ENCODE measurements around the gene ERAP2.

The ERAP2 gene

DNA sequence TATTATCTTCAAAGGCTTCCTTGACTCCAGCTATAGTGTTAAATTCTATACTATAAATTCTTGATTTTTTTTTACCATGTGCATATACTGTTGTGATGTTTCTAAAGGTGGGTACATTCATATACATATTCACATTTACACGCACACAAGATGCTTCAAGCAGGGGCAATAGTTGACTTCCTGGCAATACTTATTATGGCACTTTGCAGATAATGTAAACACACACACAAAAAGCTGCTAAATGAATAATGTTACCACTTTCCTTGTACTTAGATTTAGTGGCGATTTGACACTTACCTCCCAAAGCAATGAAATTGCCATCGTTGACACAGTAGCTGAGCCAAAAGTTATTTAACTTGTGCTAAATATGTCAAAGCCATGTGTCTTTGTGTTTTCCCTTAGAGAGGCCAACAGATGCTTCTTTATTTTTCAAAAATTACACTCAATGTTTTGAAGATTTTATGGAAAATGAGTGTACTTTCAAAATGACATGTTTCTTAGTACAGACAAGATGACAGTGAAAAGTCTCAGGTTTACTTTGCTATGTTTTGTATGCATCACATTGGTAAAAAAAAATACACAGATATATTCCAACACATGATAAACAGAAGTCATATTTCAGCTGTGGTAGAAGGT lies 12.2 kb upstream of the ERAP2 start:
- DNase-seq = no peak

DNA sequence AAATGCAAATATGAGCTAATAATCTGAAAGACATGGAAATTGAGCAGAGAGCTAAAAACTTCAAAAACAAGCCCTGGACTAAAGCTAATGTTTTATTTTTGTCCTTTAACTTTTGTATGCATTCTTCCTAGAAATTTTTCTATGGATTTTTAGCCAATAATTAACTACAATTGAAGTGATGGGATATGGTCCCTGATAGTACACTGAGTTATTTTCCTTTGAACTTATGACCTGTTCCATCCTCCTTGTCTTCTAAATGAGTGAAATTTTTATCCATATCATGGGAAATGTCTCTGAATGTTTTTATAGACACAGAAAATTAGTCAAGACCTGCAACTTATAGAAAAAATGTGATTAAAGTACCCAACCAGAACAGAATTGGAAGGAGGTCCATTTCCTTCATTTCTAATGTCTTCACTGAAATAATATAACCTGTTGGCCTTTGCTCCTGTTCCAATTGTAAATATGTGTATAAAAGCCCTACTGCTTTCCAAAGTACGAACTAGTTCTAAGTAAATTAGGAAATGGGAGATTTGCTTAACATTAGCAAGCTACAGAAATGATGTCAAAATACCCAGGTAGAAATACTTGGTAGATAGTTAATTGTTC lies 11.3 kb upstream of the ERAP2 start:
- DNase-seq = no peak

DNA sequence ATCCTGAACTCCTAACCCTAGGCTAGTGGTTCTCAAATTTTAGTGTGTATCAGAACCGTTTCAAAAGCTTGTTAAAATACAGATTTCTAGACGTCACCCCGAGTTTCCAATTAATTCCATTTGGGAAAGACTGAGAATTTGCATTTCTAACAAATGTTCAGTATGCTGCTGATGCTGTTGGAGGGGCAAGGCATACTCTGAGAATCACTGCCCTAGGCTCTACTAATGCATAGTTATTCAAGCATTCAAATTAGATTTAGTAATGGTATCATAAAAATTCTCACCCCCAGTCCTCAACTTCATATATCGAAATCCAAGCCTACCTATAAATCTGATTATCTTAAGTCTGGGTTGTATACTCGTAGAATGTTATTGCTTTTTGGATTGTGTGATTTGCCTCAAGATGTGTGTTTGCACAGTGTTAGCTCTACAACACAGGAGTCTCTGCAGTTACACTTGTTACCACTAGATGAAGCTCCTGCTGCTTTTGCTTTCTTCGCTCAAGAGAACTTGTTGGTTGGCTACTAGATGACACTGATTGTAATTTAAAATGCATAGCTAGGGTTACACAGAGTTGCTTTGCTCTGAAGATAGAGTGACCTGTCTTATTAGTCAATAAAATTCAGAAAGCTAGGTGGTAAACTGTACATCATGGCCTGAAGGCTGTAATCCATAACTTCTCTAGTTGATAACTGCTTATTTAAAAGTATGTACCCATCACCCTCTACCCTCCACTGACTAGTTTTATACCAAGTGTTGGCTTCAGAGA lies 7.5 kb upstream of the ERAP2 start:
- DNase-seq = peak in 4 of 58 donors; percentile 10 to 69 (median 36)

DNA sequence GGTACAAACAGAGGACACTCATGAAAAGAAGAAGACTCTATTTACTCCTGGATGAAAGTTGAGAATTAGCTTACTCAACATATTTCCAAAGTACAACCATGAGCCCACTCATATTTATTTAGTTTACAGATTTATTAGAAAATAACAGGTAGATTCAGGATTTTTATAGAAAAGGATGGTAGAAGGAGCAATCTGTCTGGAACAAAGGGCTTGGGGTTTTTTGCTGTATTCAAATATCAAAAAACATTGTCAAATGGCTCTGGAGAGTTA lies 7.0 kb upstream of the ERAP2 start:
- DNase-seq = no peak

DNA sequence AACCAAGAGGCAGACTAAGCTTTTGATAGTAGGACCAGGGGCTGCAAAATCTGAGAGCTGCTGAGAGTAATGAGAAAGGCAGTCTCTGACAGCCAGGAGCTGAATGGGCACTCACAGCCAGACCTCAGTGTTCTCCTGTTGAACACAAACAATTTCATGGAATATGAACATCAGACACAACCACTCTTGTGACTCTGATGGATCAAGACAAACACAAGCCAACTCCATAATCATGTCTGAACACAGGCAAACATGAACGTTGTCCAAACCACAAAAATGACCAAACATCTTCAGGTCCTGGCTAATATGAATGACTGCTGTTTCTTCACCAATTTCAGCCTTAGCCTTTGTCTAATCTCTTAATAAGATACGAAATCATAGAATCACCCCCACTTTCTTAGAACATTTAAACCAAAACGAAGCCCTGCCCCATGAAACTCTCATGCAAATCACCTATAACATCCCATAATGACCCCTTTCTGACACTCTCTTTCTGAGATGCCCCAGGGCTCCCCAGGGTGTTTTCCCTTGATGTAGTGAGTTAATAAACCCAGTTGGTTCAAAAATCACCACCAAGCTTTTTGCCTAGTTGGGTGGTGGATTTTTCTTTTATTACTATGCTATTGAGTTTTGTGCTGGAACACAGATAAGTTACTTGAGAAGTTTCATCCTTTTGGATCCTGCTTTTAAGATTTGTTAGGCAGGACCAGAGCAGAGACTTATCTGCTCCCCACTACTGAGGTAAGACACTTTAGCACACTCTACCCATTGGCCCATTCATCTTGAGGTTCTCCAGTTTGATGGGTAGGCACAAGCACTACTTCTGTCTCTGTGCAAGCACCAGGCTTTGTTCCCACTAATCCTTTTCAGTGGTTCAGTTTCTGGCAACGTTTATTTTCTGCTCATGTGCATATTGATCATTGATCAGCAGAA lies 5.9 kb upstream of the ERAP2 start:
- DNase-seq = no peak

DNA sequence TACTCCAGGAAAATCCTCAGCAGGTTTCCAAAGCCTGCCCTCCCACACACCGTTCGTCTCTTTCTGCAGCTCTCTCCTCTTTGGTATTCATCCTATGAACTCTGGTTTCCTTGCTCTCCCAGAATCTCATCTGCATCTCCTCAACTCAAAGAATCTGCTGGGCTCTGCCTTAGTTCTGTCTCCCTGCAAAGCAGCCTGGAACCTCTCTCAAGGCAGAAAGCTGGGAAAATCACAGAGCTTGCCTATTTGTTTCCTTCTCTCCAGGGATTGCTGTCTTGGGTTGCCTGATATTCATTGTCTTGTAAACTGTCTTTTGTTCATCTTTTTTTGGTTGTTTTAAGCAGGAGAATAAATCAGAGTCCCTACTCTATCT lies 5.3 kb upstream of the ERAP2 start:
- DNase-seq = peak in 1 of 58 donors; percentile 16

DNA sequence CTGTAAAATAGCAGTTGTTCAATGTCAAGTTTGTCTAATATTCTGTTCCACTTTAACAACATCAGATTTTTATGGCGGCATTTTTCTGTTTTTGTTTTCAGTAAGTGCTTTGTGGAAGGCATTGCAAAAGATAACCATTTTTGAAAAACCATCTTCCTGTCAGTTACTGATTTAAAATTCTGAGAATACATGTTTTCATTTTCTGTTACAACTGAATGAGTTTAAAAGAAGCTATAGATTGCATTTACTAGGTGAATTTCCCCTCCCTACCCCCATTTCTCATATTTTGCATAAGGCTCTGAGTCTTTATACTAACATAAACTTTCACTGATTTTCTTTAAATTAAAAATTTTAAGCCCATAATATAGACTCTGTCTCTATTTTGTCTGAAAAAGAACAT lies 4.6 kb upstream of the ERAP2 start:
- DNase-seq = no peak

DNA sequence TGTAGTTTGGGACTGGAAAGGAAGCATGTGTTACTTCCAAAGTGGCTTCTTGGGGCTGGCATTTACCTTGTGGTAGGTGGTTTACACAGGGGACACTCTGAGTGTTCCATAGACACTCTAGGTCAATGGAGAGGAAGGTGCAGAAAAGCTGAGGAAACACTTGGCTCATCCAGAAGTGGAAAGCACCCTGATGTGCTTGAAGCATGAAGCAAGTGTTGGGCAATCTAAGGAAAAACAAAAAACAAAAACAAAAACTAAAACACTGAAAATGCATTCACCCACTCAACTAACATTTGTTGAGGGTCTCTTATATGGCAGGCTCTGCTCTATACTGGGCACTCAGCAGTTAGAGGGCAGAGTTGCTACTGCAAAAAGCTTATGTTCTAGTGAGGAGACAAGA lies 2.9 kb upstream of the ERAP2 start:
- no peak for DNase-seq

DNA sequence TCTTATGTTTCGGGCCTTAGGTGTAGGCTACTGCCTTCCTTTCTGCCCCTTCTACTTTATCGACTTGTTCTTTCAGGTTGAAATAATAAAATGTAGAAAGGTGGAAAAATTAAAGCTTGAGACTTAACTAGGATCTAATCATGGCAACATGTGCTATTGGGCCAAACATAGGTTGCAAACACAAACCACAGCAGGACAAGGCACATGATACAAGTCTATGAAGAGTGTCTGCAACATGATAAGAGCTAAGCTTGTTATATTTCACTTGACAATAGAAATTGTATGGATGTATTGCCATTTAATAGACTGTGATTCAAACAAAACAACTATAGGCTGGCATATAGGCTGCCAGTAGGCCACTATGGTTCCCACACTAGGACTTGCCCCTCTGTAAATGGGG lies 1.7 kb upstream of the ERAP2 start:
- DNase-seq = no peak

DNA sequence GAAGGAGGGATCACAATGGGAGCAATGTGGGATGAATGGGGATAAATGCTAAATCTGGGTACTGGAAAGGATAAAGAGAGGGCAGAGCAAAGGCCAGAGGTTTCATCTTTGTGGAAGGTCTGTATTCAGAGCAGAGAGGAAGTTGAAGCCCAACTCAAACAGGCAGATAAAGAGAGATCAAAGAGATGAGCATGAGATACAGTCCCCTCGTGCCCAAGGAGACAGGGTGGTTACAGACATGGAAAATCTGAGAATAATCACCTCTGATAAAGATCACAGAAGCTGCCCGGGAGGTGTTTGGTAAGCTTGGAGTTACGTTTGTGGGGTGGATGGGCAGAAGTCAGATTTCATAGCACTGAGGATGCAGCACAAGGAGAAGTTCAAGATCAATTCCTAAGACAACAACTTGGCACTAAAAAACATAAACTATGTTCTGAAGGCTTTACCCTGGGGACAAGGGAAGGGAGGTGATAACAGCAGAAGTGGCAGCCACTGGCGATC lies 459 bp upstream of the ERAP2 start:
- no peak for DNase-seq

DNA sequence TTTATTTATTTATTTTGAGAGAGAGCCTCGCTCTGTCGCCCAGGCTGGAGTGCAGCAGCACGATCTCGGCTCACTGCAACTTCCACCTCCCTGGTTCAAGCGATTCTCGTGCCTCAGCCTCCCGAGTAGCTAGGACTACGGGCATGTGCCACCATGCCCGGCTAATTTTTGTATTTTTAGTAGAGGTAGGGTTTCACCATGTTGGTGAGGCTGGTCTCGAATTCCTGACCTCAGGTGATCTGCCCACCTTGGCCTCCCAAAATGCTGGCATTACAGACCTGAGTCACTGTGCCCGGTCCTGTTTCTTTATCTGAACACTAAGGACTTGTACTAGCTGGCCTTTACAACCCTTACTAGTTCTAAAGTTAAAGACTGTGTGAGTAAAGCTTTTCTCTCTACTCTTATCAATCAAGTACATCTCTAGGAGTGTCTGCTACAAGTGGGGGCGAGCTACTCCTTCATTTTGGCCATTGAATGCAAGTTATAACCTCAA lies 723 bp downstream of the ERAP2 start:
- peak in 1 of 58 donors; percentile 2 for DNase-seq

DNA sequence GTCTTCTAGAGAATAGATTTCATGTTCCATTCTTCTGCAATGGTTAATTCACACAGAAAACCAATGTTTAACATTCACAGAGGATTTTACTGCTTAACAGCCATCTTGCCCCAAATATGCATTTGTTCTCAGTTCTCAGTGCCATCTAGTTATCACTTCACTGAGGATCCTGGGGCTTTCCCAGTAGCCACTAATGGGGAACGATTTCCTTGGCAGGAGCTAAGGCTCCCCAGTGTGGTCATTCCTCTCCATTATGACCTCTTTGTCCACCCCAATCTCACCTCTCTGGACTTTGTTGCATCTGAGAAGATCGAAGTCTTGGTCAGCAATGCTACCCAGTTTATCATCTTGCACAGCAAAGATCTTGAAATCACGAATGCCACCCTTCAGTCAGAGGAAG lies 3.4 kb downstream of the ERAP2 start:
- no peak for DNase-seq

DNA sequence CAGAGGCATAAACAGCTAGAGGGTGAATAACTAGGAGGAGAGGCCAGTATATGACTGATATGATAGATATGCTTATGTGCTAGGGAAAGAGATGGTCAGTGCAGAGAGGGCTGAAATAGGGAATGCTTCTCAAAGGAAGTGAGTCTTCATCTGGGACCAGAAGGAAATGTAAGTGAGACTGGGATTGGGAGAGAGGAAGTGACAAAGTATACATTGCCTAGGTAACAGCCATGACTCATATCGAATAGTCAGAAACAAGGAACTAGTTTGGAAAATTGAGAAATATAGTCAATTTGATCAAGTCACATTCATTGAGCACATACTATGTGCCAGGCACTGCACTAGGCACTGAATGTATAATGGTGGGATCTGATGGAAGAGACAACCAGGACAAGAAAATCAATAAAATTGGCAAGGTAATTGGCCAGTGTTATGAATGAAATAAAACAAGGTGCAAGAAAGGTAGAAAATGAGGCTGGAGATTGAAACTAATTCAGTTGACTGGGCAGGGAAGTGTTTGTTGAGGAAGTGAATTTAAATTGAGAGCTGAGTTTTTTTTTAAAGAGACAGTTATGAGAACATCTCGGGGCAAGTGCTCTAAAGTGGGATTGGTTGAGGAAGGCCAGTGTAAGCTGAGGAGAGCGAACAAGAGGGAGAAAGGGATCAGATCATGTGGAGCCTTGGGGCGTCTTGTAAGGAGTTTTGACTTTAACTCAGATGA lies 4.3 kb downstream of the ERAP2 start:
- no peak for DNase-seq

DNA sequence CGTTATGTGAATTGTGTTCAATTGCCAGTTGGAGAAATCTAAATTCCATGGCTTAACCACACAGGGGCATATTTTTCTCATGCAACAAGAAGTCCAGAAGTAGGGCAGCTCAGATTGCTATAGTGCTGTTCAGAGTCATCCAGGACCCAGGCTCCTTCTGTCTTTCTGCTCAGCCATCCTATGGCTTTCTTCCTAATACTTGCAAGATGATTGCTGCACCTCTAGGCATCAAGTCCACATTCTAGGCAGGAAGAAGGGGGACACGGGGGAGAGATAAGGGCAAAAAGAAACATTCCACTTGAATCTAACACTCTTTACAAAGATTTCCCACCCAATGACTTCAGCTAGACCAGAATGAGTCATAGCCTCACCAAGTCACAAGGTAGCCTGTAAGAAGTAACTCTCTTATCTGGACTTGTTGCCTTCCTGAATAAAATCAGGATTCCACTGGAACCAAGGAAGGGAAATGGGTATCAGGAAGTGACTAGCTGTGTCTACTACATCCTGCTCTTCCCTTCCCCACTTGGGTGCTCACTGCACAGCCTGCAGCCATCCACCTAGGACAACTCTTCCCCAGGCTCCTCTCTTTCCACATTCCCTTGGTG lies 5.3 kb downstream of the ERAP2 start:
- no peak for DNase-seq

DNA sequence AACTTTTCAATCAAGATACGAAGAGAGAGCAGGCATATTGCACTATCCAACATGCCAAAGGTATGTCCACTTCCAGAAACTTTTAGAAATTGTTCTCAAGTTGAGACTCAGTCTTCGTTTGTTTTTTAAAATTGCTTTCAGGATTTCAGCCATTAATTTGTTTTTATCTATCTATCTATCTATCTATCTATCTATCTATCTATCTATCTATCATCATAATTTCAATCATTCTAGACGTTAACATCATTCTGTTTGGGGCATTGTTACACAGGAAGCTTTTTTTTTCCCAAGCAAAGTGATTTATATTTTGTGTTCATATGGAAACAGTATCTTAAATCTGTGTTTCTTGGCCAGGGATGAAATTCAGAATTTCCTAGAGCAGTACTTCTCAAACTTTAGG lies 7.6 kb downstream of the ERAP2 start:
- no peak for DNase-seq

DNA sequence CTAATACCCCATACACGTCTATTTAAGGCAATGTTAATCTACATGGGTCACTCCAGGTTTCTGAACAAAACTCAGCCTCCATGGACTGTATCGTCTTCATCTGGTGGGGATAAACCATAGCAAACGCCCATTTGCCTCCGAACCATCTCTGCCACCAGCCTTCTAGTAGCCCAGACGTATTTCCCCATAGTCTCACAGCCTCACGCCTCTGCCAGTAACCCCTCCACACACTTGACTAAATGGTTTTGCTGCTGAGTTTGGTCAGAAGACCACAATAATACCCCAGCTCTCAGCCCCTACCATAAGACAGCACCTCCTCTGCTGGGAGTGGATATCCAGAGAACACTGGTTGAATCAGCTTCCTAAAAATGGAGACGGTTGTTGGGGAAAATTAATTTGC lies 8.7 kb downstream of the ERAP2 start:
- no peak for DNase-seq

DNA sequence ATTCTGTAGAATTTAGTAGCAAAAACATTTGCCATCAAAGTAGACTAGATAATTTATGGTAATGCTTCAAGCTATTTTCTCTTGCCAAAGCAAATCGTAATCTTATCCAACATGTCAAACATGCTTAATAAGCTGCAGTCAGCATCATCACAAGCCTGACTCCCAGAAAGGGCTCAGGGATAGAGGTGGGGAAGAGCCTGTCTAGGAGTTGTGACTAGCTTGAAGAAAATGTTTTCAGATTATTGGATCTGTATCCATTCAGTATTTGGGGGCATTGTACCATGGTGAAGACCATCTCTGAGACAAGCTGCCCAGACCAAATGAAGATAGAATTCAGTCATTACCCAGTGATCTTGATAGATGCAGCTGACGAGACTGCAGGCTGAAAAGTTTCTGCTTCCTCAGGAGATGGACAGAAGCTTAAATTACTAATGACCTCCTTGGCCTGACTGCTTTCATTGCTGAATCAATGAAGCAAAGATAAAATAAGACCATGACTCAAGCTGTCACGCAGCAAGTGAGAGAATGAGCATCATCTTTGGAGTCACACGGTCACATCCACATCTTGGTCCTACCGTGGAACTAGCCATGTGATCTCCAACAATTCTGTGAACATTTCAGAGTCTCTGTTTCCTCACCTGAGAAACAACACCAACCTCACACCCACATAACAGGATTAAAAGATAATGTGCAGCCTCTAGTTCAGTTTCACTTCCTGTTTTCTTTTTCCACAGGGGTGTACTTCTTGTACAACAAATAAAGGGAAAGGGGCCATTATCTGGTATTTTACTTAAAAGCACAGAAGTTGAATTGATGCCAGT lies 9.4 kb downstream of the ERAP2 start:
- no peak for DNase-seq

DNA sequence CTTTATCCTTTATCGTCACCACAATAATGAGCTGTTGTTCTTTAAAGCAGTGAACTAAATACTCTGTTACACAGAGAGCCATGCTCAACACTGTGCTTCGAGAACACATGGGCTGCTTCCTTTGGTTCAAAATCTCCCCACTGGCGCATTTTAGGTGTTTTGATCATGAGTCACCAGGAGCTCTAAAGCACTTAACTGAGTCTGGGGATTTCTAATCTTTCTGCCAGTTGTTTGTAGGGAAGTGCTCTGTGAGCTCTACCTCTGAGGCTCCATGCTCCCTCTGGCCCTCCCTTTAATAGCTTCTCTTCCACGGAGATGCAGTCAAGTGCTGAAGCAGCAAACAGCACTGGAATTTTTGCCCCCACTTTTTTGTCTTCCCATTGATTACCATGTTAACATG lies 17.0 kb downstream of the ERAP2 start:
- DNase-seq = no peak

DNA sequence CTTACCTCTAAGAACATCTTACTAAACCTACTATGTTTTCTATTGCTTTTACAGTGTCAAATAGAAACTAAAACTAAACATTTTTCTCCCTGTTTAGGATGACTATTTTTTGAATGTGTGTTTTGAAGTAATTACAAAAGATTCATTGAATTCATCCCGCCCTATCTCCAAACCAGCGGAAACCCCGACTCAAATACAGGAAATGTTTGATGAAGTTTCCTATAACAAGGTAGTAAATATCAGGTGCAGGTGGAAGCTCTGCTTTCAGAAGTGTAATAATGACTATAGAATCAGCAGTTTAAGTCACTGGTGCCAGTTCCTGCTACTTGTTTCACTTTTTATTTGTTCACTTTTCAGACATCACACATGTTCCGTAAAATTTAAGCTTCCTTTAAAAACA lies 20.0 kb downstream of the ERAP2 start:
- DNase-seq = no peak

DNA sequence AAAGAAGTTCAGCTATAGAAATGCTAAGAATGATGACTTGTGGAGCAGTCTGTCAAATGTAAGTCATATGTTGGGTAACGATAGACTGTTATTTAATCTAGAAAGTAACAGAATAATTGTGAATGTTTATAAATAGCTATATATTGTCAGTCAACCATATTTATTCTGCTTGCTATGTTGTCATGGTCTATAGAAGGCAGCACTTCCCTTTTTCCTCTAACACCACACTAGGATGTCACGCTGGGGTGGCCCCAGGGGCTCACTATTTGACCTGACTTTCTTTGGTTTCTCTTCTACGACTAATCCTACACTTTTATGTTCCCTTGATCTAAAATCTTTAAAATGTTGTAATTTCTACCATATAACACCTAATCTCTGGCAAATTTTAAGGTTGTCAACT lies 20.5 kb downstream of the ERAP2 start:
- no peak for DNase-seq

All from anterior cingulate cortex (tissue), 58 donors.